B cell (primary cell): ENCODE measurements around the gene UTRN. TPM values are rescaled to one million over a fixed set of nuclear protein-coding genes. Genes with fewer than 3 reads are reported as not detected.

Source experiments
- ATAC-seq: fragments of 200-7000 bp; cut with Tn5 transposase; one replicate; pipeline ENCODE4 v1.10.0; 2021; ENCODE audit warnings: low read depth, mild to moderate bottlenecking, moderate number of reproducible peaks, moderate library complexity
- CTCF ChIA-PET: fragments of 350-600 bp; sonication (Branson Sonifier 250); formaldehyde crosslinking; loops from one replicate; lab custom pipeline; 2021; ENCODE audit warnings: antibody characterized with exemption, inconsistent platforms; lab: Charles Lee
- POLR2A ChIA-PET: fragments of 350-600 bp; sonication (Branson Sonifier 250); formaldehyde crosslinking; loops from one replicate; lab custom pipeline; 2021; ENCODE audit warnings: antibody characterized with exemption; lab: Charles Lee
- DNase-seq: peaks from one replicate; pipeline ENCODE4 v3.0.0; 2013
- H2AFZ ChIP-seq: 2 replicates; pipeline ENCODE4 v1.6.1; 2012; ENCODE audit warnings: mild to moderate bottlenecking, low read depth, low read length; ENCODE audit not compliant: insufficient read depth, poor library complexity, severe bottlenecking
- H3K27ac ChIP-seq, 2 donors: 1 replicate in 1 of 2; 2 replicates in 1 of 2; pipeline ENCODE4 v1.5.1; 2012 to 2013; ENCODE audit warnings: low read length in 2 of 2, mild to moderate bottlenecking in 2 of 2, moderate library complexity in 1 of 2
- H3K27me3 ChIP-seq, 4 experiments: fragments of 200-600 bp in 1 of 4; sonication (generic) in 1 of 4; replicated peaks in 1 of 4; 1 replicate in 2 of 4; 2 replicates in 2 of 4; pipeline versions ENCODE4 v1.6.1 to v1.7.0; 2013 to 2016; ENCODE audit warnings: low read length in 3 of 4, mild to moderate bottlenecking in 2 of 4, mixed read lengths in 1 of 4, moderate library complexity in 1 of 4; ENCODE audit not compliant: insufficient read depth in 4 of 4, control insufficient read depth in 3 of 4; ENCODE audit errors: control extremely low read depth in 1 of 4
- H3K36me3 ChIP-seq, 2 experiments: replicated peaks in 1 of 2; 1 replicate in 1 of 2; 2 replicates in 1 of 2; pipeline versions ENCODE4 v1.6.1 to v1.7.1; 2013; ENCODE audit warnings: low read length in 1 of 2; ENCODE audit not compliant: insufficient read depth in 2 of 2, control insufficient read depth in 1 of 2; ENCODE audit errors: control extremely low read depth in 1 of 2, extremely low read depth in 1 of 2
- H3K4me1 ChIP-seq, 2 donors: fragments of 200-600 bp in 1 of 2; sonication (generic) in 1 of 2; 1 replicate in 1 of 2; 2 replicates in 1 of 2; pipeline versions ENCODE4 v1.5.1 to v1.6.1; 2013 to 2017; ENCODE audit warnings: low read length in 2 of 2; ENCODE audit not compliant: control insufficient read depth in 2 of 2, insufficient read depth in 2 of 2
- H3K4me2 ChIP-seq: replicated peaks from 2 replicates; pipeline ENCODE3; 2012; ENCODE audit warnings: mild to moderate bottlenecking, low read depth, low read length; ENCODE audit not compliant: poor library complexity, severe bottlenecking
- H3K4me3 ChIP-seq, 5 experiments: fragments of 200-600 bp in 1 of 5; sonication (generic) in 1 of 5; 1 replicate in 3 of 5; 2 replicates in 2 of 5; pipeline versions ENCODE4 v1.5.1 to v1.7.0; 2011 to 2016; ENCODE audit warnings: low read length in 4 of 5, mild to moderate bottlenecking in 4 of 5, low read depth in 2 of 5, control low read depth in 1 of 5, moderate library complexity in 1 of 5; ENCODE audit not compliant: insufficient read depth in 1 of 5; ENCODE audit errors: control extremely low read depth in 1 of 5, extremely low read depth in 1 of 5
- H3K79me2 ChIP-seq: fragments of 200-600 bp; sonication (generic); one replicate; pipeline ENCODE4 v1.6.0; 2016; ENCODE audit warnings: low read length; ENCODE audit not compliant: control insufficient read depth, insufficient read depth
- H3K9ac ChIP-seq: fragments of 200-600 bp; sonication (generic); 2 replicates; pipeline ENCODE4 v1.6.1; 2017; ENCODE audit warnings: mild to moderate bottlenecking, low read length, moderate library complexity
- H3K9me3 ChIP-seq, 3 donors: one replicate each; pipeline versions ENCODE4 v1.6.1 to v1.7.1; 2013; ENCODE audit warnings: low read length in 2 of 3; ENCODE audit not compliant: control insufficient read depth in 2 of 3, insufficient read depth in 1 of 3; ENCODE audit errors: control extremely low read depth in 1 of 3
- H4K20me1 ChIP-seq: 2 replicates; pipeline ENCODE4 v1.6.0; 2012; ENCODE audit warnings: mild to moderate bottlenecking, low read length; ENCODE audit not compliant: insufficient read depth, control insufficient read depth, poor library complexity, severe bottlenecking
- H3K27ac Mint-ChIP-seq: one replicate; pipeline ENCODE4 v1.8.0; 2021; ENCODE audit warnings: mixed read lengths
- H3K27me3 Mint-ChIP-seq: one replicate; pipeline ENCODE4 v1.8.0; 2021; ENCODE audit warnings: mixed read lengths
- H3K4me1 Mint-ChIP-seq: one replicate; pipeline ENCODE4 v1.8.0; 2021; ENCODE audit warnings: mixed read lengths
- H3K4me3 Mint-ChIP-seq: one replicate; pipeline ENCODE4 v1.8.0; 2021; ENCODE audit warnings: mixed read lengths
- H3K9me3 Mint-ChIP-seq: one replicate; pipeline ENCODE4 v1.8.0; 2022; ENCODE audit warnings: mixed read lengths; ENCODE audit not compliant: insufficient read depth
- CTCF ChIP-seq: fragments of 200-600 bp; IDR thresholded peaks from one replicate; pipeline ENCODE4 v1.8.0; 2022; ENCODE audit warnings: antibody characterized with exemption, mild to moderate bottlenecking
- EZH2 ChIP-seq: IDR thresholded peaks from 2 replicates; pipeline ENCODE4 v1.6.1; 2012; ENCODE audit warnings: borderline replicate concordance, low read depth, mild to moderate bottlenecking, moderate library complexity, low read length; ENCODE audit not compliant: insufficient read depth, poor library complexity, severe bottlenecking
- WGBS: methylation state at CpG from one replicate; pipeline ENCODE4 v1.1.5; 2013; ENCODE audit warnings: missing lambda C conversion rate; ENCODE audit not compliant: insufficient coverage; 5-methylcytosine and 5-hydroxymethylcytosine counted together
- intact Hi-C: fragments of 100-400 bp; cut with micrococcal nuclease; formaldehyde crosslinking; loops from one replicate; pipeline ENCODE4 v1.10.0; 2022
- polyA plus RNA-seq: library from polyadenylated mRNA; depleted of rRNA; stranded (reverse); fragments of >200 nt; gene quantifications from 2 replicates; pipeline ENCODE4 v1.2.3, GENCODE V29; 2012
- total RNA-seq, 2 donors: library from RNA; stranded (reverse); fragments of 120-200 nt in 1 of 2; gene quantifications; 1 replicate in 1 of 2; 2 replicates in 1 of 2; pipeline versions ENCODE4 v1.2.3 to v1.2.4, GENCODE V29; 2013 to 2022

UTRN gene
- total and polyA plus RNA-seq, 2 donors (not counting 1 experiment from before 2014, with no cell fraction given): 40.0 to 224 TPM

- CTCF ChIA-PET: no interaction called here
- H3K4me1 Mint-ChIP-seq: peaks cover 17% of the 10 kb centered on the region
- Histone ChIP-seq H4K20me1 (no peaks in the 10 kb centered on the region), H3K27me3 (peaks cover 0 to 3% (median 0%) of the 10 kb centered on the region in 4 experiments), H2AFZ (no peak overlapping the region), H3K4me2 (no peak overlapping the region), H3K9ac (no peak overlapping the region), H3K9me3 (no peaks in the 10 kb centered on the region), H3K36me3 (no peaks in the 10 kb centered on the region), H3K27ac (no peak overlapping the region), H3K4me1 (peaks cover 13 to 15% of the 10 kb centered on the region in 2 donors), H3K79me2 (peaks cover 2% of the 10 kb centered on the region), H3K4me3 (no peak overlapping the region)
- peaks cover 14% of the 10 kb centered on the region for H3K27me3 Mint-ChIP-seq
- WGBS: no CpG with 5 or more reads among the region's 3 CpGs
- no peak overlapping the region for H3K4me3 Mint-ChIP-seq
- POLR2A ChIA-PET: no interaction called here
- H3K27ac Mint-ChIP-seq: no peak overlapping the region
- TF ChIP-seq EZH2 (no peak), CTCF (no peak)
- no peak for DNase-seq
- no peak for ATAC-seq
- intact Hi-C loops: no loop called here
- no peaks in the 10 kb centered on the region for H3K9me3 Mint-ChIP-seq
Observed at GRCh38 chr6:144307880-144308279, 22.7 kb downstream of the UTRN start.

- Histone ChIP-seq H3K27me3 (no peaks in the 10 kb centered on the region), H3K9ac (peak overlapping the region; percentile 22), H3K4me1 (peaks cover 12 to 15% of the 10 kb centered on the region in 2 donors), H3K4me3 (no peak overlapping the region), H4K20me1 (no peaks in the 10 kb centered on the region), H3K27ac (no peak overlapping the region), H3K4me2 (peak overlapping the region; percentile 18), H2AFZ (no peak overlapping the region), H3K36me3 (no peaks in the 10 kb centered on the region), H3K9me3 (no peaks in the 10 kb centered on the region), H3K79me2 (peaks cover 2% of the 10 kb centered on the region)
- Mint-ChIP-seq H3K4me1 (peaks cover 17% of the 10 kb centered on the region), H3K4me3 (peak overlapping the region; percentile 54), H3K9me3 (no peaks in the 10 kb centered on the region), H3K27ac (no peak overlapping the region), H3K27me3 (peaks cover 12% of the 10 kb centered on the region)
- DNase-seq (no peak), ATAC-seq (no peak)
- 68% methylated on average over 3 of the region's 5 CpGs for WGBS
- intact Hi-C loops: loop anchor here (2.0 kb wide), 2 partner anchors 24 to 26 kb away; partner anchors contain the start of gene UTRN
- POLR2A ChIA-PET: no interaction called here
- CTCF ChIA-PET: interaction anchor here (0.9 to 1.1 kb wide), 2 partner anchors 24 to 93 kb away, joined by 3 to 4 read pairs; no protein-coding TSS in a partner anchor
- TF ChIP-seq EZH2: no peak
- no peak for TF ChIP-seq CTCF
Observed at GRCh38 chr6:144310765-144311164, 25.6 kb downstream of the UTRN start.
